Ovary (tissue), 9 donors: ENCODE data around the gene MT1H. TPM values are rescaled to one million over a fixed set of nuclear protein-coding genes. Genes with fewer than 3 reads are reported as not detected.
A peak's percentile ranks its signal among the peaks of the same experiment; 100 is the strongest.
"Not testable (repeated sequence)": the region's sequence is repeated elsewhere in the genome, so short reads cannot be mapped to it uniquely, and the experiment has no call there.

Experiments
- DNase-seq, 5 donors: peaks; one replicate each; pipeline ENCODE4 v3.0.0-alpha.2; 2019 to 2020
- H3K27ac ChIP-seq, 2 donors: fragments of 200-600 bp; one replicate each; pipeline versions ENCODE4 v1.5.1 to v1.8.0; 2019 to 2022
- H3K27me3 ChIP-seq: fragments of 200-600 bp; one replicate; pipeline ENCODE4 v1.8.0; 2022
- H3K36me3 ChIP-seq: fragments of 200-600 bp; sonication (generic); one replicate; pipeline ENCODE4 v1.5.1; 2019
- H3K4me1 ChIP-seq: one replicate; pipeline ENCODE4 v1.8.1; 2013; ENCODE audit warnings: mild to moderate bottlenecking, moderate library complexity; ENCODE audit not compliant: insufficient read depth
- H3K4me3 ChIP-seq: fragments of 200-600 bp; sonication (generic); one replicate; pipeline ENCODE4 v1.5.1; 2017
- H3K9me3 ChIP-seq, 2 donors: fragments of 200-600 bp in 1 of 2; sonication (generic) in 1 of 2; one replicate each; pipeline versions ENCODE4 v1.5.1 to v1.8.1; 2013 to 2019; ENCODE audit warnings: mild to moderate bottlenecking in 1 of 2, moderate library complexity in 1 of 2
- EP300 ChIP-seq: sonication (generic); formaldehyde crosslinking; IDR thresholded peaks from one replicate; pipeline ENCODE4 v1.6.1; 2017; ENCODE audit warnings: antibody characterized with exemption
- POLR2A ChIP-seq: fragments of 450-650 bp; IDR thresholded peaks from one replicate; pipeline ENCODE4 v1.6.1; 2017; ENCODE audit warnings: antibody characterized with exemption, mild to moderate bottlenecking, moderate library complexity
- WGBS, 3 donors: extraction: QIAGEN DNeasy Blood & Tissue Kit in 1 of 3; methylation state at CpG; one replicate each; pipeline versions ENCODE4 v1.1.5 to v1.1.7; 2013 to 2017; 5-methylcytosine and 5-hydroxymethylcytosine counted together
- intact Hi-C, 4 donors: fragments of 100-400 bp; cut with DNase I; formaldehyde crosslinking; loops; one replicate each; pipeline versions ENCODE4 v1.11.0 to v1.15.1; 2022 to 2023
- polyA plus RNA-seq, 2 donors: library from polyadenylated mRNA; stranded (reverse); fragments of 200-250 nt in 1 of 2; fragments of 350-450 nt in 1 of 2; fragmentation: Illumina TruSeq in 1 of 2; extraction: RNeasy Lipid Tissue Mini Kit (QIAGEN cat#74804) in 1 of 2; gene quantifications; one replicate each; pipeline ENCODE4 v1.2.3, GENCODE V29; 2013 to 2014
- total RNA-seq, 7 donors: library from RNA; depleted of rRNA in 2 of 7; stranded (reverse); fragments of >200 nt in 2 of 7; fragmentation: NEBNext Ultra II Directional in 3 of 7; extraction: Animal tissue kit (Norgen Biotek cat#: 25700) in 3 of 7; gene quantifications; one replicate each; pipeline versions ENCODE4 v1.1.0 to v1.2.4, GENCODE V29; 2016 to 2023
- TF ChIP-seq, protein P1 (sequence below), 3 donors: fragments of 450-650 bp in 2 of 3; fragments of 200-600 bp in 1 of 3; IDR thresholded peaks; one replicate each; pipeline versions ENCODE4 v1.5.1 to v1.8.0; 2016 to 2022; ENCODE audit warnings: antibody characterized with exemption in 3 of 3, mild to moderate bottlenecking in 1 of 3
- donor health status: DM: no; HTN: no; CAD: no; lungs with moderate emphysema.
- donor health status: DM: no; HTN: no; CAD: no.
- donor health status: Bipolar disorder and iron deficiency.
- donor health status: DM: yes; HTN: yes; CAD: no.
- donor health status: DM: no; HTN: no; CAD: no.
- donor health status: DM: yes; HTN: yes; CAD: no.

MT1H gene
- total and polyA plus RNA-seq, 9 donors, result 0.79 TPM; not detected in 8

DNA sequence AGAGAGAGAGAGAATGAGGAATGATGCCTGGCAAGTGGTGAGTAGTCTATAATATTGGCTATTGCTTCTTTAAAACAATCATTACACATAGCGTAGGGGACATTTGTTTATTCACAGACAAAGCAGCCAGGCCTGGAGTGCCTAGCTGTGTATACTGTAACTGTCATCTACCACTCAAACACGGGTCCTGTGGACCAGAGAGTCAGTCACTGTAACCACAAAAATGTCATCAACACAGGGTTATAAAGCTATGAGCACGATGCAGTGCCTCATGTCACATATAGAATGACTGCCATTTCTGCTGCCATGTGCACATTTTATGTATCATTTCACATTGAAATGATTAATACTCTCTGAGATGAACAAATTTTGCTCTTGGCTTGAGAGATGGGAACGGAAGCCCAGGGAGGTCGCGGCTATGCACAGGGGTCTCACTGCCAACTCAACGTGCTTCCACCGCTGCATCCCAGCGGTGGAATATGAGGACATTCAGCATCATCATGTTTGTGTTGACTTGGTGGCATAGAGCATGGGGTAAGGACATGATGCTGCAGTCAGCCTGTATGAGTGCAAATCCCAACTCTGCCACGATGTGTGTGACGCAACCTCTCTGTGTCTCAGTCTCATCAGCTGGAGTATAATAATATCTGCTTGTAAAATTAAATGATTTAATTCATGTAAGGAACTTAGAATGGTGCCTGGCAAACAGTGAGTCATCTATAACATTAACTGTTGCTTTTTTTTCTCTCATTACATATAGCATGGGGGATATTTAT is 3.3 kb downstream of the MT1H start:
- Histone ChIP-seq H3K27me3 (no peaks in the 10 kb centered on the region), H3K36me3 (no peaks in the 10 kb centered on the region), H3K27ac (no peak overlapping the region), H3K4me3 (no peak overlapping the region), H3K9me3 (no peaks in the 10 kb centered on the region), H3K4me1 (no peaks in the 10 kb centered on the region)
- WGBS, 3 donors, result 83 to 90% (median 87%) methylated on average over 11 of the region's 11 CpGs
- no peak for TF ChIP-seq EP300
- TF ChIP-seq, protein P1, sequence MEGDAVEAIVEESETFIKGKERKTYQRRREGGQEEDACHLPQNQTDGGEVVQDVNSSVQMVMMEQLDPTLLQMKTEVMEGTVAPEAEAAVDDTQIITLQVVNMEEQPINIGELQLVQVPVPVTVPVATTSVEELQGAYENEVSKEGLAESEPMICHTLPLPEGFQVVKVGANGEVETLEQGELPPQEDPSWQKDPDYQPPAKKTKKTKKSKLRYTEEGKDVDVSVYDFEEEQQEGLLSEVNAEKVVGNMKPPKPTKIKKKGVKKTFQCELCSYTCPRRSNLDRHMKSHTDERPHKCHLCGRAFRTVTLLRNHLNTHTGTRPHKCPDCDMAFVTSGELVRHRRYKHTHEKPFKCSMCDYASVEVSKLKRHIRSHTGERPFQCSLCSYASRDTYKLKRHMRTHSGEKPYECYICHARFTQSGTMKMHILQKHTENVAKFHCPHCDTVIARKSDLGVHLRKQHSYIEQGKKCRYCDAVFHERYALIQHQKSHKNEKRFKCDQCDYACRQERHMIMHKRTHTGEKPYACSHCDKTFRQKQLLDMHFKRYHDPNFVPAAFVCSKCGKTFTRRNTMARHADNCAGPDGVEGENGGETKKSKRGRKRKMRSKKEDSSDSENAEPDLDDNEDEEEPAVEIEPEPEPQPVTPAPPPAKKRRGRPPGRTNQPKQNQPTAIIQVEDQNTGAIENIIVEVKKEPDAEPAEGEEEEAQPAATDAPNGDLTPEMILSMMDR (IDR thresholded peaks at IDR 0.05), result no peak
- TF ChIP-seq POLR2A, result no peak
- DNase-seq, result no peak
- intact Hi-C loops, result loop anchor here in 1 of 4 donors (10.0 kb wide), 1 partner anchor 48 kb away; the partner anchor contains the start of gene MT1E

DNA sequence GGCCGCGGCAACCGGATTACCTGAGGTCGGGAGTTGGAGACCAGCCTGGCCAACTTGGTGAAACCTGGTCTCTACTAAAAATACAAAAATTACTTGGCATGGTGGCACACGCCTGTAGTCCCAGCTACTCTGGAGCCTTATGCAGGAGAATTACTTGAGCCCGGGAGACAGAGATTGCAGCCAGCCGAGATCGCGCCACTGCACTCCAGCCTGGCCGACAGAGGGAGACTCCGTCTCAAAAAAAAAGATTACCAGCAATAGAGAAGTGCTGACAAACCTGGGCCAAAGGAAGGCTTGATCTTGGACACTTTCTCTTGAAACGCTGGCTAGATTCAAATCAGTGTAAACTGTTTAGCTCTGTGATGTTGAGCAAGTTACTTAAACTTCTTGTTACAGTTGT is 4.3 kb downstream of the MT1H start:
- 40 to 48% (median 42%) methylated on average over 12 of the region's 12 CpGs for WGBS, 3 donors
- no peaks in the 10 kb centered on the region for H3K27me3 ChIP-seq
- H3K36me3 ChIP-seq, result no peaks in the 10 kb centered on the region
- H3K9me3 ChIP-seq, result no peaks in the 10 kb centered on the region
- intact Hi-C loops, result loop anchor here in 1 of 4 donors (10.0 kb wide), 1 partner anchor 49 kb away; the partner anchor contains the start of gene MT1E
- DNase-seq, result no peak
- no peak overlapping the region for H3K27ac ChIP-seq
- no peak for TF ChIP-seq EP300
- no peak for TF ChIP-seq POLR2A
- TF ChIP-seq, protein P1 (IDR thresholded peaks at IDR 0.05), result peak in 1 of 3 donors; percentile 23
- no peaks in the 10 kb centered on the region for H3K4me1 ChIP-seq
- H3K4me3 ChIP-seq, result no peak overlapping the region

DNA sequence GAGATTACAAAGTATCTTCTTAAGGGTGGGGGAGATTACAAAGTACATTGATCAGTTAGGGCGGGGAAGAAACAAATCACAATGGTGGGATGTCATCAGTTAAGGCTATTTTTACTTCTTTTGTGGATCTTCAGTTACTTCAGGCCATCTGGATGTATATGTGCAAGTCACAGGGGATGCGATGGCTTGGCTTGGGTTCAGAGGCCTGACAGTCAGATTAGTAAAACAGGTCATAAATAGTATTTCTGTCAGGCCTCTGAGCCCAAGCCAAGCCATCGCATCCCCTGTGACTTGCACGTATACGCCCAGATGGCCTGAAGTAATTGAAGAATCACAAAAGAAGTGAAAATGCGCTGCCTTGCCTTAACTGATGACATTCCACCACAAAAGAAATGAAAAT is 5.0 kb downstream of the MT1H start:
- intact Hi-C loops, result loop anchor here in 1 of 4 donors (10.0 kb wide), 1 partner anchor 50 kb away; the partner anchor contains the start of gene MT1E
- not testable (repeated sequence) for H3K9me3 ChIP-seq, H3K4me3 ChIP-seq, H3K4me1 ChIP-seq, DNase-seq, H3K27ac ChIP-seq, H3K27me3 ChIP-seq, H3K36me3 ChIP-seq
- 88 to 96% (median 92%) methylated on average over 6 of the region's 6 CpGs for WGBS, 3 donors

DNA sequence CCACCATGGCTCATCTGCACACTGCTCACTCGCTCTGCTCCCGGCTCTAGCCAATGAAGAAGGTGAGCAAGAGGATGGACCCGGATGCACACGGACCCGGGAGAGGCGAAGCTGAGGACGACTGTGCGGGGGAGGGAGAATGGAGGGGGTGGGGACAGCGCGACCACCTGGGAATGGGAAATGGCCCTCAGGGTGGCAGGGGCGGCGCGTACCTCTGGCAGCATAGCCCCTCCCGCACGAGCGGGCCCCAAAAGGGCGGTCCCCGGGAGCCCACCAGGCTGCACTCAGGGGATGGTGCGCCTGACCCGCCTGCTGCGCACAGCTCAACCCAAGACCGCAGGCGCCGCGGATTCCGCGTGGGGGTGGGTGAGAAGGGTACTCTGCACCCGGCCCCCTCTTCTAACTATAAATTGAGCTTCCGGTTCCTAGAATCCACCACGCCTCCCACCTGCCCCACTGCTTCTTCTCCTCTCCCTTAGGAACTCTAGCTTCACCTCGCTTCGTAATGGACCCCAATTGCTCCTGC is 6.1 kb downstream of the MT1H start:
- no peaks in the 10 kb centered on the region for H3K27me3 ChIP-seq
- 6 to 10% (median 8%) methylated on average over 32 of the region's 32 CpGs for WGBS, 3 donors
- DNase-seq, result no peak
- TF ChIP-seq POLR2A (no peak), EP300 (no peak)
- TF ChIP-seq, protein P1 (IDR thresholded peaks at IDR 0.05), result no peak
- H3K4me1 ChIP-seq, result no peaks in the 10 kb centered on the region
- H3K36me3 ChIP-seq, result no peaks in the 10 kb centered on the region
- H3K9me3 ChIP-seq, result no peaks in the 10 kb centered on the region
- H3K27ac ChIP-seq, result no peak overlapping the region
- no peak overlapping the region for H3K4me3 ChIP-seq
- intact Hi-C loops, result loop anchor here in 1 of 4 donors (10.0 kb wide), 1 partner anchor 51 kb away; the partner anchor contains the start of gene MT1E

DNA sequence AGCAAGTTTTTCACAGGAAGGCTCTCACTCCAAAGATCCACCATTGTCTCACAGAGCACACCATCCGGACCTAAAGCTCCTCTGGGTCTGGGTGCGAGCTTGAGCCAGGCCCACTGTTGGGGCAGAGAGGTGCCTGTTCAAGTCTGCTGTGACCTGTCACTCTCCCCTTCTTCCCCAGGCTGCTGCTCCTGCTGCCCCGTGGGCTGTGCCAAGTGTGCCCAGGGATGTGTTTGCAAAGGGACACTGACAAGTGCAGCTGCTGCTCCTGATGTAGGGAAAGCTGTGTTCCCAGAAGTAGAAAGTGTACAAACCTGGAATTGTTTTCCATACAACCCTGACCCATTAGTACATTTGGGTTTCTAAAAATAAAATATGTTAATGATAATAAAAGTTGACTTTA is 7.9 kb downstream of the MT1H start:
- Histone ChIP-seq H3K27ac (no peak overlapping the region), H3K27me3 (no peaks in the 10 kb centered on the region), H3K9me3 (no peaks in the 10 kb centered on the region), H3K4me3 (no peak overlapping the region), H3K4me1 (peaks cover 6% of the 10 kb centered on the region), H3K36me3 (no peaks in the 10 kb centered on the region)
- intact Hi-C loops, result loop anchor here in 1 of 4 donors (10.0 kb wide), 1 partner anchor 53 kb away; the partner anchor contains the start of gene MT1E
- TF ChIP-seq EP300 (no peak), POLR2A (no peak)
- TF ChIP-seq, protein P1 (IDR thresholded peaks at IDR 0.05), result no peak
- WGBS, 3 donors, result 73 to 81% (median 79%) methylated on average over 3 of the region's 3 CpGs
- no peak for DNase-seq
